HG03064 (cell line): ENCODE results near the gene SORBS2.
"Not testable (repeated sequence)": the region's sequence is repeated elsewhere in the genome, so short reads cannot be mapped to it uniquely, and the experiment has no call there.

Experiments
- ATAC-seq: cut with Tn5 transposase; IDR thresholded peaks from one replicate; pipeline ENCODE4 v1.9.1; 2021; ENCODE audit warnings: low read depth; ENCODE audit not compliant: unreplicated experiment

The SORBS2 gene

GRCh38 chr4:185716577-185717376, 95.2 kb downstream of the SORBS2 start:
- ATAC-seq = no peak

GRCh38 chr4:185716141-185716551, 95.8 kb downstream of the SORBS2 start:
- ATAC-seq = no peak

DNA sequence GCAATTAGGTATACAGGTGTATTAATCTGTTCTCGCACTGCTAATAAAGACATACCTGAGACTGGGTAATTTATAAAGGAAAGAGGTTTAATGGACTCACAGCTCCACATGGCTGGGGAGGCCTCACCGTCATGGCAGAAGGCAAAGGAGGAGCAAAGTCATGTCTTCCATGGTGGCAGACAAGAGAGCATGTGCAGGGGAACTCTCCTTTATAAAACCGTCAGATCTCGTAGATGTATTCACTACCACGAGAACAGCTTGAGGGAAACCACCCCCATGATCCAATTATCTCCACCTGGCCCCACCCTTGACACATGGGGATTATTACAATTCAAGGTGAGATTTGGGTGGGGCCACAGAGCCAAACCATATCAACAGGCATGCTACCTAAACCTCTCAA, 97.5 kb downstream of the SORBS2 start:
- ATAC-seq = not testable (repeated sequence)

DNA sequence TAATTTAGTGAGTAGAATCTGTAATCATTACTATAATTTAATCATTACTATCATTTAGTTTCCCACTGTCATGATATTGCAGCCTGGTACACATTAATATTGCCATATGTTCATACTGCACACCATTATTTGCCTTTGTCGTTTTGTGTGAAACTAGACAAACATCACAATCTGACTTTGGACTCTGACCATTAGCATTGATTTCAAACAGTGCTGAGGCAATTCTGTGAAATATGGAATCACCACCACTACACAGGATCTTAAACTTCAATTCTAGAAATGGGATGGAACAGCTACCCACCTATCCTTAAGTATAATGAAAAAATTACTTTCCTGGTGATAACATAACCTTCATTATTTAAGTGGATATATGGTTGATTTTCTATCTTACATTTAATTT, 98.3 kb downstream of the SORBS2 start:
- ATAC-seq = no peak

DNA sequence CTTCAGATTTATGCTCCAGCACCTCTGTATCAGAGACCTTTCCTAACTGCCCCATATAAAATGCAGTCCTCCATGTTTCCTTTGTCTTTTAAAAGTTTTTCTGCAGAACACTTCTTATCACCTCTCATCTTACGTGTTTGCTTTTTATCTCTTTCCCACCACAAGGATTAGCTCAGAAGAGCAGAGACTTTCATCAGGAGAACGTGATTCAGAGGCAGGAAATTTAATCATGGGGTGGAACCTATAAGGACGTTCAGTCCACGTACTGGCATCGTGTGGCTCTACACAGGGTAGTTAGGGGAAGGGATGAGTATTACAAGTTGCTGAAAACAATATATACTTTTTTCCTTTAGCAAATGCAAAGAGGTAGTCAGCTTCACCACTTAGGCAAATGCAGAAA, 98.7 kb downstream of the SORBS2 start:
- ATAC-seq = no peak

GRCh38 chr4:185712350-185713024, 99.5 kb downstream of the SORBS2 start:
- no peak for ATAC-seq

DNA sequence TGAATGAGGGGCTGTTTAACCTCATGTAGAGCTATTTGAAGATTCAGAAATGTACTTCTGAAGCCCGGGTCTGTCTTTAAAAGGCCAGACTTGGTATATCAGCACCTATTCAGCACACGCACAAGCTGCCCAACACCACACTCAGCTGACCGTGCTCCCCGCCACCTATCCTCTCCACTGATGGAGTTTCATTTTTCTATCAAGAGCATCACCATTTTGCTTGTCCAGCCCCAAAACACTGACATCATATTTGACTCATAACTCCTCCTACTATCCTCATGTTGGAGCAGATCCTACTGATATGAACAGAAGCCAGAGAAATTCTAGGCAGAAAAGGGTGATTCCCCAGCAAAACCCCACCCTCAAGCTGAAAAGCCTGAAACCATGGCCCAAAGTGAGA, 100.3 kb downstream of the SORBS2 start:
- ATAC-seq = no peak

GRCh38 chr4:185710487-185710995, 101.5 kb downstream of the SORBS2 start:
- no peak for ATAC-seq

DNA sequence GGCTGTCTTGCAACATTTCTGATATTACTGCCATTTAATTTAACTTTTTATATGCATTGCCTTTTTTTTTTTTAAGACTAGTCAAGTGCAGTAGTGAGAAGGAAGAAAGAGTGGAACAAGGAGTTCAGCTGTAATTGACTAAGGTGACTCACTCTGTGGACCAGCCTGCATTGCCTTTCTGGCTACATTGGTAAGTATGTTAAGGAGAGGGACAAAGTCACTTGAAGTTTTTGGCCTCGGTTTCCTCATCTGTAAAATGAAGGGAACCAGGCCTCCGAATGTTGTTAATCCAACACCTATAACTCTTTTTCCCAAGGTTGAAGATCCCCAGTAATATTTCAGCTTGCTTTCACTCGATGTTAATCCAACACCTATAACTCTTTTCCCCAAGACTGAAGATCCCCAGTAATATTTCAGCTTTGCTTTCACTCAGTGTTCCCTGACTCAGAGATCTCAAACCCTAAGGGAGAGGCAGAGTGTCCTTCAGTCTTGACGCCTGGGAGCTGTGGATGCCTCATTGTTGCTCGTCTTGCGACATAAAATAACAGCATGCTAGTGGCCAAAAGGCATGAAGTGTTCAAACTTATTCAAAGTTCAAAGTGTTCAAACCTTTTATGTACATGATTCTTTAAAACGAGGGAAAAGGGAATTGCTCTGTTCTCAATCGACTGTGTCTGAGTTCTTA, 102.0 kb downstream of the SORBS2 start:
- no peak for ATAC-seq

- no peak for ATAC-seq
Observed at GRCh38 chr4:185708348-185708747, 103.6 kb downstream of the SORBS2 start.

- not testable (repeated sequence) for ATAC-seq
Observed at GRCh38 chr4:185707622-185708021, 104.4 kb downstream of the SORBS2 start.

GRCh38 chr4:185702147-185702663, 109.8 kb downstream of the SORBS2 start:
- no peak for ATAC-seq

DNA sequence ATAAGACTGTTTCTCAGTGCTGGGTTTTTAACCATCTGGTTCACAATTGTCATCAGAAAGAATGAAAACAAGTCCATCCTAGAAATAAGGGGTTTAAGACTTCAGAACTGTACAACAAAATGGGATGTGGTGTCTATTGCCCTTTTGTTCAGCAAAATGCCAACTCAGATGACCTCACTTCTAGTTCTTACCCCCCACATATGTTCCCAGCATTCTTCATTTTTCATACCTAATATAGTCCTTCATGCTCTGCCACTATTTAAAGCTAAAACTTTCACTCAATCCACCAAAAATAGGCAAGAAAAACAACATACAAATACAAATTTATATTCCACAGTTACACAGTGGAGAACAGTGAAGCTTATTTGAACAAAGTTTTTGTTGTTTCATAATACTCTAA, 111.4 kb downstream of the SORBS2 start:
- ATAC-seq = no peak

DNA sequence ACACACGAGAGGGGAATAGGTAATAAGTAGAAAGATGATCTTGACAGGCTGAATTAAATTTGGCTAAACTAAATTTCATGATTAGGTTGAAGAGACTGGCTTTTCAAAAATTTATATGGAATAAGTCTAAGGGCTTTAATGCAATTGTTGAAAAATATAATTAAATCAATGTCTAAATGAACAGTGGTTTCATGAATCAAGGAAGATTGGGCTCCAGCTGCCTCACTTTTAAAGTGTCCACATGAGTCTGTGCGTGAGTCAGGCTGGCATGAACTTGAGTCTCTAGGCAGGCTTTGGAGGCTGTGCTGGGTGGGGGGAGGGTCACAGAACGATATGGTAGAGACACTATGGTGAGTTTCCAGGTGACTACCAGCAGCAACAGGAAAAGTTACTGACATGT, 111.9 kb downstream of the SORBS2 start:
- ATAC-seq = no peak

- no peak for ATAC-seq
Observed at GRCh38 chr4:185697488-185697887, 114.5 kb downstream of the SORBS2 start.

DNA sequence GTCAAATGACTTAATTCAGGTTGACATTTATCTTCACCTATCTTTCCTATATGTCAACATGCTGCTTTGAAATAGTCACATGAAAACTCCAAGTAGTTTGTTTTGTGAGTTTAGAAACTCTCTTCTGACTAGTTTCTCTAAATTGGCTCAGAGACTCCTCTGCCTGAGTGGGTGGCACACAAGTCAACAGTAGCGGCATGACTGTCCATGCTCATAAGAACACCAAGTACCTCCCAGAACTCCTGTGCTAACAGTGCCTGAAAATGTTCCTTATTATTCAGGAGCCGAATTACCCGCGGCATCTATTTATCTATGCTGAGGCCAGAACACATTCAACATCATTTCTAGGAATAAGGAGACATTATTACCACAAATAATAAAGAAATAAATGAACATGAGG, 116.3 kb downstream of the SORBS2 start:
- no peak for ATAC-seq

- no peak for ATAC-seq
Observed at GRCh38 chr4:185693548-185694215, 118.3 kb downstream of the SORBS2 start.

DNA sequence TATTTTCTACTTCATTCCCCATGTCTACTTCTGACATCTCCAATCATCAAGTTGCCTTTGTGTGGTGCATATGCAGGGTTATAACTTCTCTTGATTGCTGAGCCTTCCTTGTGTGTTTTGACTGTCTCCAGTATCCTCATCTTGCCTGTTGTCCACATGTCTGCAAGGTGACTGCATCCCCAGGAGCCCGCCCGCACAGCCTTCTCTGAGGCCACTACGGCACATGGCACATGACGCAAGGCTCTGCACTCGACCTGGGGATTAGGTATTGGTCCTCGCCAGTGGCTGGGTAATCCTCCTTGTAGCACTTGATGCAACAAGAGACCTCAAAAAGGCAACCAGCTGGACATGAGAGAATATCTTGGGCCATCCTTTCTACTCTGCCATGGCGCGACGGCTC, 122.6 kb downstream of the SORBS2 start:
- ATAC-seq = no peak

- no peak for ATAC-seq
Observed at GRCh38 chr4:185685804-185686203, 126.2 kb downstream of the SORBS2 start.

DNA sequence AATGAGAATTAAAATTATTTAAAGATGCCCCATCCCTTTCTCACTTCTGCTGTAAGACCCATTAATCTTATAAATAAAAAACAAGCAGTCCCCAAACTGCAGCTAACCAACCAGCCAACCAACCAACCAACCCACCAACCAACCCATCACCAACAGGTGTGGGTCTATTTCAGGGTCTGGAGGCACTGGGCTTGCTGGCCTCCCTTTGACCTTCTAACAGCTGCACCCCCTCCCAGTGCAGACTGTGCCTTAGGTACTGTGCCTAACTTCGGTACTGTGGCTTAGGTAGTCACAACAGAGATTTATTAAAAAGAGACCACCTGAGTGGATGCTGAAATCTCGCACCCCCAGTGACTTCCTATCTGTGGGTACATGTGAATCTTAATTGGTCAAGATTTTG, 128.1 kb downstream of the SORBS2 start:
- ATAC-seq = no peak

DNA sequence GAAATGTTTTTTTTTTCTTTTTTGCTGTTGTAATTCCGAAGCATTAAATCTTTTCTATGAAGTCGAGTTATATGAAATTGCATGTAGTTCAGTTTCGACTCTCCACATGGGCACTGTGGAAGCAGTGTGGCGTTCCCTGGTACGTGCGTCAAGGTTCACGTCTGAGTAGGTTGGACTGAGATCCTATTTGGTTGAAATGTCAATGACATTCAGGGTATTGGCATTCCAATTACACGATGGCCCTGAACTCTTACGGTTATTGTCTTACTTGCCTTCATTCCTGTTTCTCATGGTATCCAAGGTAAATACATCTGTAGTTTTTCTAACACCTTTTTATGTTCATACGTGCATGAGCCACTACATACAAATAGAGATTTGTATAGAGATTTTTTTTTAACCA, 128.8 kb downstream of the SORBS2 start:
- no peak for ATAC-seq
